Natural killer cell (primary cell): ENCODE data around the gene FMN1. TPM values are rescaled to one million over a fixed set of nuclear protein-coding genes. Genes with fewer than 3 reads are reported as not detected.

Experiments
- ATAC-seq, 3 donors: fragments of 150-1000 bp in 2 of 3; fragments of 200-7000 bp in 1 of 3; cut with Tn5 transposase; 1 replicate in 1 of 3; 2 replicates in 2 of 3; pipeline ENCODE4 v1.10.0; 2021; ENCODE audit warnings: mild to moderate bottlenecking in 2 of 3, moderate library complexity in 2 of 3
- DNase-seq, 2 donors: peaks; one replicate each; pipeline versions ENCODE4 v3.0.0 to v3.0.0-alpha.2; 2013 to 2021; ENCODE audit warnings: mixed read lengths in 1 of 2
- H3K27ac ChIP-seq: one replicate; pipeline ENCODE4 v1.5.1; 2013; ENCODE audit warnings: mild to moderate bottlenecking, low read length
- H3K27me3 ChIP-seq: one replicate; pipeline ENCODE4 v1.6.1; 2013; ENCODE audit warnings: low read length; ENCODE audit not compliant: control insufficient read depth, insufficient read depth
- H3K36me3 ChIP-seq: one replicate; pipeline ENCODE4 v1.6.1; 2013; ENCODE audit warnings: low read length; ENCODE audit not compliant: control insufficient read depth, insufficient read depth
- H3K4me1 ChIP-seq: one replicate; pipeline ENCODE4 v1.6.1; 2013; ENCODE audit warnings: low read length; ENCODE audit not compliant: control insufficient read depth, insufficient read depth
- H3K4me3 ChIP-seq: one replicate; pipeline ENCODE4 v1.5.1; 2013; ENCODE audit warnings: low read length
- H3K9me3 ChIP-seq: one replicate; pipeline ENCODE4 v1.6.1; 2013; ENCODE audit warnings: low read length; ENCODE audit not compliant: control insufficient read depth, insufficient read depth
- H3K27ac Mint-ChIP-seq, 2 donors: one replicate each; pipeline ENCODE4 v1.8.0; 2022; ENCODE audit warnings: mild to moderate bottlenecking in 2 of 2, mixed read lengths in 2 of 2, moderate library complexity in 1 of 2
- H3K27me3 Mint-ChIP-seq, 2 donors: one replicate each; pipeline ENCODE4 v1.8.0; 2022; ENCODE audit warnings: low read depth in 2 of 2, mixed read lengths in 2 of 2
- H3K36me3 Mint-ChIP-seq: one replicate; pipeline ENCODE4 v1.8.0; 2022; ENCODE audit warnings: mixed read lengths
- H3K4me1 Mint-ChIP-seq, 2 donors: one replicate each; pipeline ENCODE4 v1.8.0; 2022; ENCODE audit warnings: mixed read lengths in 2 of 2
- H3K4me3 Mint-ChIP-seq: one replicate; pipeline ENCODE4 v1.8.0; 2022; ENCODE audit warnings: mild to moderate bottlenecking, moderate library complexity, mixed read lengths
- H3K9me3 Mint-ChIP-seq, 2 donors: one replicate each; pipeline ENCODE4 v1.8.0; 2022; ENCODE audit warnings: mixed read lengths in 2 of 2
- WGBS: methylation state at CpG from one replicate; pipeline ENCODE4 v1.1.7; 2013; ENCODE audit warnings: missing lambda C conversion rate; ENCODE audit not compliant: insufficient coverage; 5-methylcytosine and 5-hydroxymethylcytosine counted together
- intact Hi-C: fragments of 100-400 bp; cut with micrococcal nuclease; formaldehyde crosslinking; loops from one replicate; pipeline ENCODE4 v1.14.2; 2022
- total RNA-seq, 4 donors: library from RNA; stranded (reverse); fragments of 120-200 nt in 1 of 4; gene quantifications; one replicate each; pipeline versions ENCODE4 v1.2.3 to v1.2.4, GENCODE V29; 2013 to 2022
- TF ChIP-seq, protein P1 (sequence below): fragments of 200-600 bp; IDR thresholded peaks from one replicate; pipeline ENCODE4 v1.8.0; 2022; ENCODE audit warnings: antibody characterized with exemption

The FMN1 gene
- total RNA-seq, 3 donors from 2014 or later (not counting 1 experiment from before 2014, with no cell fraction given): 2.0 to 19.2 (median 2.2) TPM

GRCh38 chr15:32918547-32918946 is 276.0 kb downstream of the FMN1 start:
- Histone ChIP-seq H3K36me3 (no peaks in the 10 kb centered on the region), H3K9me3 (no peaks in the 10 kb centered on the region), H3K27me3 (no peaks in the 10 kb centered on the region), H3K27ac (no peak overlapping the region), H3K4me3 (no peak overlapping the region), H3K4me1 (no peaks in the 10 kb centered on the region)
- no peak overlapping the region for H3K27ac Mint-ChIP-seq
- DNase-seq: no peak
- H3K4me1 Mint-ChIP-seq: no peaks in the 10 kb centered on the region
- no peak overlapping the region for H3K4me3 Mint-ChIP-seq
- intact Hi-C loops: no loop called here
- ATAC-seq: no peak
- H3K27me3 Mint-ChIP-seq: peaks cover 8 to 19% of the 10 kb centered on the region in 2 donors
- no peaks in the 10 kb centered on the region for H3K36me3 Mint-ChIP-seq
- TF ChIP-seq, protein P1, sequence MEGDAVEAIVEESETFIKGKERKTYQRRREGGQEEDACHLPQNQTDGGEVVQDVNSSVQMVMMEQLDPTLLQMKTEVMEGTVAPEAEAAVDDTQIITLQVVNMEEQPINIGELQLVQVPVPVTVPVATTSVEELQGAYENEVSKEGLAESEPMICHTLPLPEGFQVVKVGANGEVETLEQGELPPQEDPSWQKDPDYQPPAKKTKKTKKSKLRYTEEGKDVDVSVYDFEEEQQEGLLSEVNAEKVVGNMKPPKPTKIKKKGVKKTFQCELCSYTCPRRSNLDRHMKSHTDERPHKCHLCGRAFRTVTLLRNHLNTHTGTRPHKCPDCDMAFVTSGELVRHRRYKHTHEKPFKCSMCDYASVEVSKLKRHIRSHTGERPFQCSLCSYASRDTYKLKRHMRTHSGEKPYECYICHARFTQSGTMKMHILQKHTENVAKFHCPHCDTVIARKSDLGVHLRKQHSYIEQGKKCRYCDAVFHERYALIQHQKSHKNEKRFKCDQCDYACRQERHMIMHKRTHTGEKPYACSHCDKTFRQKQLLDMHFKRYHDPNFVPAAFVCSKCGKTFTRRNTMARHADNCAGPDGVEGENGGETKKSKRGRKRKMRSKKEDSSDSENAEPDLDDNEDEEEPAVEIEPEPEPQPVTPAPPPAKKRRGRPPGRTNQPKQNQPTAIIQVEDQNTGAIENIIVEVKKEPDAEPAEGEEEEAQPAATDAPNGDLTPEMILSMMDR: no peak
- no peaks in the 10 kb centered on the region for H3K9me3 Mint-ChIP-seq
- 88% methylated on average over 4 of the region's 4 CpGs for WGBS

GRCh38 chr15:32910839-32911238 is 283.7 kb downstream of the FMN1 start:
- Histone ChIP-seq H3K9me3 (no peaks in the 10 kb centered on the region), H3K4me1 (peaks cover 7% of the 10 kb centered on the region), H3K36me3 (no peaks in the 10 kb centered on the region), H3K27ac (no peak overlapping the region), H3K4me3 (no peak overlapping the region), H3K27me3 (no peaks in the 10 kb centered on the region)
- 80% methylated on average over 2 of the region's 3 CpGs for WGBS
- no peaks in the 10 kb centered on the region for H3K9me3 Mint-ChIP-seq
- DNase-seq: no peak
- peaks cover 12 to 20% of the 10 kb centered on the region in 2 donors for H3K27me3 Mint-ChIP-seq
- TF ChIP-seq, protein P1: no peak
- H3K4me1 Mint-ChIP-seq: no peaks in the 10 kb centered on the region
- intact Hi-C loops: no loop called here
- no peak for ATAC-seq
- no peaks in the 10 kb centered on the region for H3K36me3 Mint-ChIP-seq
- no peak overlapping the region for H3K4me3 Mint-ChIP-seq
- H3K27ac Mint-ChIP-seq: no peak overlapping the region

DNA sequence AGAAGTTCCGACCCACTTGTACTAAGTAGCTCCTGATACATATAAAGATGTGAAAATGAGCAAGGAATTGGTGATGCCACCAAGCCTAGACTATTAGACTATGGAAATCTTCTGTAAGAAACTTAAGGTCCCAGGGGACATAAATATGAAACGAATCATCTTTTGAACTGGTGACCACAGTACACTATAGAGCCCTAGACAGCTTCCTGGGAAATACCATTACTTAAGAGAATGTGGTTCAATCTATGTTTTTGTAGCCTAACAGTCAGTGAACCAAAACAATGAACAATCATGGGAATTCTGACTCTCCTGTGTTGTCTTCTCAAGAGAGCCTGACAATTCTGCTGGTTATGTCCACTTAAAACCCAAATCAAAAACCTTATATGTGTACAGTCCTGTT is 285.1 kb downstream of the FMN1 start:
- Mint-ChIP-seq H3K9me3 (no peaks in the 10 kb centered on the region), H3K27ac (no peak overlapping the region), H3K4me3 (no peak overlapping the region), H3K27me3 (peaks cover 6 to 13% of the 10 kb centered on the region in 2 donors), H3K36me3 (no peaks in the 10 kb centered on the region), H3K4me1 (no peaks in the 10 kb centered on the region)
- intact Hi-C loops: no loop called here
- Histone ChIP-seq H3K27me3 (no peaks in the 10 kb centered on the region), H3K4me3 (no peak overlapping the region), H3K36me3 (no peaks in the 10 kb centered on the region), H3K27ac (no peak overlapping the region), H3K4me1 (peaks cover 7% of the 10 kb centered on the region), H3K9me3 (no peaks in the 10 kb centered on the region)
- TF ChIP-seq, protein P1: no peak
- WGBS: 51% methylated on average over 2 of the region's 2 CpGs
- ATAC-seq: no peak
- DNase-seq: no peak

DNA sequence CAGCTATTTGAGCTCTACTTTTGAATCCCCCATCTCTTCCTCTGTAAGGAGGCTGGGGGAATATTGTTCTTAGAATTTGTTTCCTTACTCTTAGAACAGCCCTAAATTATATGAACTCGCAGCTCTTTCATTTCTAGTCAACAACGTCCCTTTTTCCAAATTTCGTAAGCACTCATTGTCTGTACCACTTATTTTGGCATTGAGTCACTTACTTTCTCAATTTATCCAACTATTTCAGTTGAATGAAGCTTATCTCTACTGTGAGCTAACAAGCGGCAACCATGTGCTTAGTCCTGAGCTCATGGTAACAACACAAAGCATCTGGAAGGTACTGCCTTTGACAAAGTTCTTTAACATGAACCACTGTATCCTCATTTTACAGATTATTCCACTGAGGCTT is 285.6 kb downstream of the FMN1 start:
- no peaks in the 10 kb centered on the region for H3K36me3 Mint-ChIP-seq
- 72% methylated on average over 4 of the region's 4 CpGs for WGBS
- H3K4me1 Mint-ChIP-seq: no peaks in the 10 kb centered on the region
- Histone ChIP-seq H3K27me3 (no peaks in the 10 kb centered on the region), H3K9me3 (no peaks in the 10 kb centered on the region), H3K36me3 (no peaks in the 10 kb centered on the region), H3K4me3 (no peak overlapping the region), H3K4me1 (peaks cover 7% of the 10 kb centered on the region), H3K27ac (no peak overlapping the region)
- intact Hi-C loops: no loop called here
- TF ChIP-seq, protein P1: no peak
- H3K4me3 Mint-ChIP-seq: no peak overlapping the region
- H3K9me3 Mint-ChIP-seq: no peaks in the 10 kb centered on the region
- H3K27ac Mint-ChIP-seq: no peak overlapping the region
- peaks cover 6 to 19% of the 10 kb centered on the region in 2 donors for H3K27me3 Mint-ChIP-seq
- DNase-seq: no peak
- no peak for ATAC-seq
